CD4-positive, alpha-beta T cell treated with Interleukin-2 at 100 ng/mL for 4 hours (primary cell): ENCODE measurements around the gene OR2T6.
"Not testable (repeated sequence)": the region's sequence is repeated elsewhere in the genome, so short reads cannot be mapped to it uniquely, and the experiment has no call there.

ENCODE experiments used
- DNase-seq: peaks from one replicate; pipeline ENCODE4 v3.0.0-alpha.2; 2020; ENCODE audit warnings: low spot score

The OR2T6 gene

DNA sequence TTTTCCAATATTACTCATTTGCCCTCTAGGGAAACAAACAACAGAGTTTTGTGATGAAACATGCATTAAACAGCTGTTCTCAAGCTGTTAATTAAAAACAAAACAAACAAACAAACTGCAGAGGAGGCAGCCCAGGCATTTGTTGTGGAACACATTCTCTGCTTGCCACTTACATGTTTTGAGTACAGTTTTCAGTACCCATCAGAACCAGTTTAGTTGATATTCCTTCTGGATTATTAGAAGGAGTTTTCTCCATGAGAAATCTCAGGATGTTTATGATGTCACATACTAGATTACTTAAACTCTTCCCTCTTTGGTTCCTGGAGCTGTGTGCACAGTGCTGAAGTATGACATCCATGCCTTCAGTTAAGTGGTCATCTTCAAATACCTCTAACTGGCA is at the start of gene OR2T6:
TSS of gene OR2T6 (plus strand) at position 301 of the 400 bp plus-strand sequence. CDS start 11,863 bp downstream, outside the sequence.
- DNase-seq: no peak

DNA sequence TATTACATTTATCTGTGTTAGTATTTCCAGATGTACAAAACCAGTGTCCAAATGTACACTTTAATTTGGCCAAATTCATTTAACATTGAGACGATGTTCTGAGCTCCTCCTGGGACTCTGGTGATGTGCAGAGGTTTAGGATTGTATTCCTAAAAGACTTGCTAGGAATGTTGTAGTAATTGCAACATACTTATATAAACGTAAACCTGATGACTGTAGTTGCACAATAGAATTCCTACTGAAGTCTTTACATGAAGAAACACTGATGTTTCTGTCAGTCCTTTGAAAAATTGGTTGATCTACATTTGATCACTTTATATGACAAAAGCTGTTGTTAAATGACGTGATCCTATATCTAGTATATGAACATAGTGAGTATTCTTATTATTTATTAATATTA is 32.1 kb upstream of the OR2T6 start:
- DNase-seq: no peak

DNA sequence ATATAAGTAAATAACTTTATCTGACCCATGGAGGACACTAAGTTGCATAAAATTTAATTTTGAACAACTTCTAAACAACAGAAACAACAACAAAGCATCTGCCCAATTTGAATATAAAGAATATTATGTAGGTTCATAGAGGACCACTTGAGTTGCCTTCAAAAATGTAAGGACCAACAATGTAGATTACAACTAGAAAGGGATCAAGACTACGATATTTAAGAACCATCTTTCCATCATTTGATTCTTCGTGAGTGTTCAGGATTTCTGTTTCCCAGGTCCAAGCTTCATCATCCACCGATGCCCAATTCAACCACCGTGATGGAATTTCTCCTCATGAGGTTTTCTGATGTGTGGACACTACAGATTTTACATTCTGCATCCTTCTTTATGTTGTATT is 27.1 kb upstream of the OR2T6 start, which contains the start of gene OR14C36:
TSS of gene OR14C36 (plus strand) at position 301 of the 400 bp plus-strand sequence. CDS start at position 301, 0 bp downstream.
- DNase-seq: no peak

DNA sequence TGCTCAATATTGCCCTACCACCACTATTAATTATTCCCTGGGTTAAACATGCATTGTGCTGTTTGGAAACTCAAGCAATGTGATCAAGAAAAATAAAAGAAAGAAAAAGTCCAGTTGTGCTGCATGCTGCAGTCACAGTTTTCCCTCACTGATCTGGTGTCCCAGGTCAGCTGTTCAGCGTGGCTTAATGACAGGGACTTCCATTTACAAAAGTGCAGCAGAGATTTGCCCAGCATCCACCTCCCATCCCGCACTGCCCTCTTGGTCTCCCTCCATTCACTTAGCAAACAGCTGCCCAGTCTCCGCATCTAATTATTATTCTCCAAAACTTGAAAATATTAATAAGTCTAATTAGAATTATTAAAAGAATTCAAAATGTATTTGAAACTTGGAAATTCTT is 16.1 kb upstream of the OR2T6 start:
- DNase-seq: no peak

- DNase-seq: no peak
These were observed 14.3 kb upstream of the OR2T6 start, which contains the start of gene OR2T4 for GRCh38 chr1:248361121-248361715. OR2T4 (plus strand) TSS chr1:248361665; CDS start chr1:248361665, 0 bp downstream.

DNA sequence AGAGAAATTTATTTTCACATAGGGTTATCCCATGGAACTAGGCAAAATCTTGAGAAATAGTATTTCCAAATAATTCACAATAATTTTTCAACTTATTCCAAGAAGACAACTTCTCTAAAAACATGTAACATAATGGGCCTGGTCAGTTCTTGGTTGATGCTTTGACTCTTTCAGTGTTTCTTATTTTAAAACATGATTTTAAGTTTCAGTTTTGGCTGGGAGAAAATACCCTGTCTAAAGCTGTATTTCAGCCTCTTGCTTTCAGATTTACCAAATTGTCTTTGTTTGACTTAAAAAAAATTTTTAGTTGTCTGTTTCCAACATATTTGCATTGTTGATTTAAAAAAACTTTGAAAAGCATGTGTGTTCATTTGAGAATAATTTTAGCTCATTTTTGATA is 8.9 kb upstream of the OR2T6 start:
- no peak for DNase-seq

GRCh38 chr1:248372394-248372793 is 3.2 kb upstream of the OR2T6 start:
- no peak for DNase-seq

DNA sequence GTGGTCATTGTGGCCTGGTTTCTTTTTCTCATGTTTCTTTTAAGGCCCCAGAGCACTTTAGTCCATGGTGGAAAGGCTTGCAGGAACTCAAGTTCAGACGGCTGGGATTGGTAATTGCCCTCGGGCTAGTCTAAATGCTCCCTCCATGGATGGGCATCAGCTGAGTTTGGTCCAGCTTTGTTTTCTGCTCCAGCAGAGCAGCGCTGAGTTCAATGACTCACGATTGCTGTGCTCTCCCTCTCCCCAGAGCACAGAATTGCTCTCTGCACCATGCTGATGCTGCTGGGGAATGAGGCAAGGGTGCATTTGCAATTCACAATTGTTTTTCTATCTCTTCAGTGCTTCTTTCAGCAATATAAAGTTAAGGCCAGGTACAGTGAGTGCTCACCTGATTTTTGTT is 1.8 kb upstream of the OR2T6 start:
- no peak for DNase-seq

- no peak for DNase-seq
These were observed 1.4 kb downstream of the OR2T6 start for GRCh38 chr1:248376916-248377315.

GRCh38 chr1:248380854-248381253 is 5.3 kb downstream of the OR2T6 start:
- no peak for DNase-seq

DNA sequence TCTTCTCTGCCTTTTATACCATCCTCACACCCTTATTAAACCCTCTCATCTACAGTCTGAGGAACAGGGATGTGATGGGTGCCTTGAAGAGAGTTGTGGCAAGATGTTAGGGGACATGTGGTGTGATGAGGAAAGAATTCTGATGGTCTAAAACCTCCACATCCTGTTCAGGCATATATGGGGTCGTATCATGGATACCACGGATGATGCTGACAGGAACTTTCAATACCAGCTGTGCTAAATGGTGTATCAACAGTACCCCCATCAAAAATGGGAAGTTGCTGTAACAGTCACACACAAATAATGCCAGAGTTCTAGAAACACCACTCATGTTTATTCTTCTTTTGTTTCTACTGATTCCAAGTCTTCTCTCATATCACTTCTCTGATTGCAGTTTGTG is 12.9 kb downstream of the OR2T6 start:
- no peak for DNase-seq

- DNase-seq: no peak
These were observed 17.5 kb downstream of the OR2T6 start for GRCh38 chr1:248393050-248393449.

- no peak for DNase-seq
These were observed 27.2 kb downstream of the OR2T6 start, which contains the start of gene OR2T1 for GRCh38 chr1:248402748-248403147. OR2T1 (plus strand) TSS chr1:248403048; CDS start chr1:248406148, 3,100 bp downstream.

- DNase-seq: no peak
These were observed 28.5 kb downstream of the OR2T6 start for GRCh38 chr1:248404024-248404423.

DNA sequence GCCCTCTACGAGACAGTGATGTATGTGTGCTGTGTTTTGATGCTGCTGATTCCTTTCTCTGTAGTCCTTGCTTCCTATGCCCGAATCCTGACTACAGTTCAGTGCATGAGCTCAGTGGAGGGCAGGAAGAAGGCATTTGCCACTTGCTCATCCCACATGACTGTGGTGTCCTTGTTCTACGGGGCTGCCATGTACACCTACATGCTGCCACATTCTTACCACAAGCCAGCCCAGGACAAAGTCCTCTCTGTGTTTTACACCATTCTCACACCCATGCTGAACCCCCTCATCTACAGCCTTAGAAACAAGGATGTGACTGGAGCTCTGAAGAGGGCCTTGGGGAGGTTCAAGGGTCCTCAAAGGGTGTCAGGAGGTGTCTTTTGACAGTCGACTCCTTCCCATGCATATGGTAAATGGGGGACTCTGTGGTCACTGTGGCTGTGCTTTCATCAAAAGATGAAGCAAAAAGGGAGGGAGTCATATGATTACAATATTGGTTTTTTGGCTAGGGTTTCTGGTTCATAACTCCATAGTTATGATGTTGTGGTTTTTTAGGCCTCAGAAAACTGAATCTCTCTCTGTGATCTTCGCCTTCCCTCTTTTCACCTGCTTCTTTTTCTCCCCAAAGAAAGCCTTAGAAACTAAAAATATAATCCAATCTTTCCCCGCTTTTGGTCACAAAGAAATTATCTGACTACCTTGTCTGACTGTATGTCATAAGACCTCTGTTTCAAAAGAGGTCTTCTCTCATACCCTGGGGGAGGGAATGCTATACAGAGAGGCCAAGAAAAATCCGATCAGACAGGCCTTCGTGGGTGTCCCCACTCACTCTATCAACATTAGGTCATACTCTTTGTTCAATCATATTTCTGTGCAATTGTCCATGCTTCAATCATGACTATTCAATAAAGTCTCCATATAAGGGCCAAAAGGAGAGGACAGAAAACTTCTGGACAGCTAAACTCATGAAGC is 31.5 kb downstream of the OR2T6 start:
- no peak for DNase-seq

DNA sequence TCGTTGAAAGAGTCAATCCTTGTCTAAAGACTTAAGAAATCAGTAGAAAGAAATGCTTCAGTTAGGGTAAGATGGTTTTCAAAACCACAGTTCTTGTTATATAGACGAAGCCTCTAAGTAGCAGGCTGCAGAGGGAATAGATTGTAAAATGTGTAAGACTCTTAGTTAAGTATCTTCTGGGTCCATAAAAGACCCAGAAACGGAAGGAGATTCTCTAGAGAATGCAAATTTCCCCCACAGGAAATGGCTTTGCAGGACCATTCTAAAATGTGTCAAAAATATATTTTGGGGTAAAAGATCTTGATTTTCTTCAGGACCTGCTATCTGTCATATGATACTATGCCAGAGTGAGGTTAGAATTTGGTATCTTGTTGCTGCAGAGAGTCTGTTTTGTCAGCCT is 40.7 kb downstream of the OR2T6 start:
- DNase-seq: no peak

- DNase-seq: no peak
These were observed 42.3 kb downstream of the OR2T6 start for GRCh38 chr1:248417854-248418253.

GRCh38 chr1:248421384-248421783 is 45.8 kb downstream of the OR2T6 start:
- DNase-seq: no peak

DNA sequence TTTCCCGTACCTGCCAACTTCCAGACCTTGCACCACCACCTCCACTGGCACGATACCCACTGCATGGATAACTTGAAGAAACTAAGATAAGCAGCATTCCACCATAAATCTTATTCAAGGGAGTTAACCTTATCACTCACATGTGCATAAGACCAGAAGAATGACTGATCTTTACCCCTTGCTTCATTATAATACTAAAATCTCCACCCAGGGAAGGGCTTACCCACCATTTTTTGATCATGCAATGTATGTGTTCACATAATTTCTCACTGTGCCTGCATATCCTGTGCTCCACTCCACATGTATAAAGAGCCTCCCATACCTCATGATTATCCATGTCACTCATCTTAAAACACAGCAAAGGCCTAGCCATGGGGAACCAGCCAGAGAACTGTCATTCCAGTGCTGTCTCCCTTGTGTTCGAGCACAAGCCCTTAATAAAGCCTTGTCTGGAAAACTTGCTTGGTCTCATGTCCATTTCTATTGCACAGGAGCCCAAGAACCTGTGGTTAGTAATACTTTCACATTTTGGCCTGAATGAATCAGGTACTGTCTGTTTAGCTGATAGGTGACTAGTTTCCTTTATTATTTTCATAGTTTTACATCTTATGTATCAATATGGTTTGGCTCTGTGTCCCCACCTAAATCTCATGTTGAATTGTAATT is 52.1 kb downstream of the OR2T6 start:
- not testable (repeated sequence) for DNase-seq

DNA sequence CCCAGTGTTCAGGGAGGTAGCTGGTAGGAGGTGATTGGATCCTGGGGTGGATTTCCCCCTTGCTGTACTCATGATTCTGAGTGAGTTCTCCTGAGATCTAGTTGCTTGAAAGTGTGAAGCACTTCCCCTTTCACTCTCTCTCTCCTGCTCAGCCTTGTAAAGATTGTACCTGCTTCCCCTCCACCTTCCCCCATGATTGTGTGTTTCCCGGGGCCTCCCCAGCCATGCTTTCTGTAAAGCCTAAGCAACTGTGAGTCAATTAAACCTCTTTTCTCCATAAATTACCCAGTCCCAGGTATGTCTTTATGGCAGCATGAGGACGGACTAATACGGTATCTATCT is 52.6 kb downstream of the OR2T6 start:
- DNase-seq: not testable (repeated sequence)

- DNase-seq: not testable (repeated sequence)
These were observed 56.1 kb downstream of the OR2T6 start for GRCh38 chr1:248431683-248432082.

DNA sequence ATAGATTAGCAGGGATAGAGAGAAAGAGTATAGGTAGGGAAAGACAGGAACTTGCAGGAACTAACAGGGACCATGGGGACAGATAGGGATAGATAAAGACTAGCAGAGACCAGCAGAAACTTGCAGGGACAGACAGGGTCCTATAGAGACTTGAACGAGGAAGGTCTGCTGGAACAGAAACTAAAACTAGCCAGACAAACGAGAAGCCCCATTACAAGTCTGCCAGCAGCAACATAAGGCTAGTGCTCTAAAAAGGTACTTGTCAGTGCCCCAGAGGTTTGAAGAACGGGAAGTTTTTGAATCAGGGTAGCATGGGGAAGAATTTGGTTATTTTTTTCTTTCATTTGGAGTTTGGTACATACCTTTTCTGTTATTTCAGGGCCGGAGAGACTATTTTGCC is 56.7 kb downstream of the OR2T6 start:
- not testable (repeated sequence) for DNase-seq
